ENCODE measurements around the gene BOC.

BOC gene

GRCh38 chr3:113227146-113227545 lies 15.8 kb downstream of the BOC start:
- DNase-seq, result no peak

- no peak for DNase-seq
These were observed 17.3 kb downstream of the BOC start for GRCh38 chr3:113228498-113229286.

GRCh38 chr3:113231391-113231790 lies 20.0 kb downstream of the BOC start:
- DNase-seq, result no peak

- no peak for DNase-seq
These were observed 20.5 kb downstream of the BOC start for GRCh38 chr3:113231827-113232253.

GRCh38 chr3:113232342-113232741 lies 21.0 kb downstream of the BOC start:
- DNase-seq, result no peak

GRCh38 chr3:113233497-113233896 lies 22.1 kb downstream of the BOC start:
- no peak for DNase-seq

GRCh38 chr3:113234028-113234427 lies 22.7 kb downstream of the BOC start:
- no peak for DNase-seq

GRCh38 chr3:113234688-113235260 lies 23.4 kb downstream of the BOC start:
- no peak for DNase-seq

- DNase-seq, result no peak
These were observed 27.1 kb downstream of the BOC start for GRCh38 chr3:113238503-113238902.

GRCh38 chr3:113240841-113241240 lies 29.5 kb downstream of the BOC start:
- DNase-seq, result no peak

- DNase-seq, result no peak
These were observed 30.1 kb downstream of the BOC start for GRCh38 chr3:113241292-113242095.

GRCh38 chr3:113242096-113242581 lies 30.8 kb downstream of the BOC start:
- no peak for DNase-seq

GRCh38 chr3:113243071-113243470 lies 31.7 kb downstream of the BOC start:
- no peak for DNase-seq

GRCh38 chr3:113243846-113244245 lies 32.5 kb downstream of the BOC start:
- DNase-seq, result no peak

- DNase-seq, result no peak
These were observed 34.4 kb downstream of the BOC start for GRCh38 chr3:113245761-113246161.

GRCh38 chr3:113247068-113247467 lies 35.7 kb downstream of the BOC start:
- DNase-seq, result no peak

GRCh38 chr3:113247675-113248458 lies 36.5 kb downstream of the BOC start:
- DNase-seq, result no peak

GRCh38 chr3:113249111-113249510 lies 37.8 kb downstream of the BOC start:
- DNase-seq, result no peak

GRCh38 chr3:113249601-113250000 lies 38.2 kb downstream of the BOC start:
- no peak for DNase-seq

- DNase-seq, result no peak
These were observed 39.2 kb downstream of the BOC start for GRCh38 chr3:113250566-113250965.

- no peak for DNase-seq
These were observed 40.5 kb downstream of the BOC start for GRCh38 chr3:113251817-113252216.

GRCh38 chr3:113252553-113252952 lies 41.2 kb downstream of the BOC start:
- DNase-seq, result no peak

GRCh38 chr3:113253702-113254101 lies 42.3 kb downstream of the BOC start:
- DNase-seq, result no peak

All from activated CD8-positive, alpha-beta memory T cell treated with anti-CD3 and anti-CD28 coated beads, Interleukin-2, amount 50 U/mL, for 48 hours (primary cell).